Stimulated activated CD8-positive, alpha-beta memory T cell treated with anti-CD3 and anti-CD28 coated beads, Interleukin-12 subunit alpha, Interleukin-12 subunit beta, amount 100 ng/mL, for 4 hours (primary cell): ENCODE results near the gene ID1.
"Not testable (repeated sequence)": the region's sequence is repeated elsewhere in the genome, so short reads cannot be mapped to it uniquely, and the experiment has no call there.

ENCODE experiments used
- DNase-seq: peaks from one replicate; pipeline ENCODE4 v3.0.0-alpha.2; 2020; ENCODE audit warnings: low read depth

Gene ID1

GRCh38 chr20:31573555-31574321 lies 31.4 kb upstream of the ID1 start:
- no peak for DNase-seq

GRCh38 chr20:31574986-31575385 lies 30.1 kb upstream of the ID1 start:
- not testable (repeated sequence) for DNase-seq

- no peak for DNase-seq
Measured at GRCh38 chr20:31576751-31577150, 28.3 kb upstream of the ID1 start.

GRCh38 chr20:31577194-31577593 lies 27.9 kb upstream of the ID1 start:
- DNase-seq = no peak

GRCh38 chr20:31578448-31579138 lies 26.5 kb upstream of the ID1 start:
- no peak for DNase-seq

- no peak for DNase-seq
Measured at GRCh38 chr20:31579245-31579644, 25.8 kb upstream of the ID1 start.

GRCh38 chr20:31579941-31580651 lies 25.0 kb upstream of the ID1 start:
- DNase-seq = not testable (repeated sequence)

GRCh38 chr20:31580706-31581105 lies 24.4 kb upstream of the ID1 start:
- no peak for DNase-seq

GRCh38 chr20:31581391-31581790 lies 23.7 kb upstream of the ID1 start:
- DNase-seq = no peak

- DNase-seq = no peak
Measured at GRCh38 chr20:31587545-31588389, 17.3 kb upstream of the ID1 start.

GRCh38 chr20:31590717-31591225 lies 14.3 kb upstream of the ID1 start:
- DNase-seq = no peak

GRCh38 chr20:31593221-31594001 lies 11.7 kb upstream of the ID1 start:
- DNase-seq = no peak

GRCh38 chr20:31594002-31594557 lies 11.0 kb upstream of the ID1 start:
- DNase-seq = no peak

GRCh38 chr20:31594558-31595379 lies 10.3 kb upstream of the ID1 start:
- no peak for DNase-seq

GRCh38 chr20:31595380-31595653 lies 9.8 kb upstream of the ID1 start:
- no peak for DNase-seq

GRCh38 chr20:31595654-31596411 lies 9.3 kb upstream of the ID1 start:
- DNase-seq = no peak

GRCh38 chr20:31596412-31596715 lies 8.7 kb upstream of the ID1 start:
- not testable (repeated sequence) for DNase-seq

- no peak for DNase-seq
Measured at GRCh38 chr20:31596831-31597480, 8.1 kb upstream of the ID1 start.

- no peak for DNase-seq
Measured at GRCh38 chr20:31597481-31597855, 7.6 kb upstream of the ID1 start.
